WTC11 (cell line): Measurements from ENCODE around the gene ZNF804A. TPM values are rescaled to one million over a fixed set of nuclear protein-coding genes. Genes with fewer than 3 reads are reported as not detected.

Source experiments
- ATAC-seq: fragments of 200-7000 bp; cut with Tn5 transposase; 2 replicates; pipeline ENCODE4 v1.10.0; 2021; ENCODE audit warnings: mild to moderate bottlenecking, moderate library complexity
- CTCF ChIA-PET: fragments of 300-600 bp; sonication (Branson Sonifier 250); formaldehyde crosslinking; loops from one replicate; lab custom pipeline; 2021; ENCODE audit warnings: antibody characterized with exemption; lab: Charles Lee
- POLR2A ChIA-PET: fragments of 350-600 bp; sonication (Branson Sonifier 250); formaldehyde crosslinking; loops from one replicate; lab custom pipeline; 2021; ENCODE audit warnings: antibody characterized with exemption; lab: Charles Lee
- DNase-seq: peaks from one replicate; pipeline ENCODE4 v3.0.0; 2021; ENCODE audit warnings: low spot score
- H3K27ac Mint-ChIP-seq: 2 replicates; pipeline ENCODE4 v1.8.0; 2021; ENCODE audit warnings: mixed read lengths
- H3K27me3 Mint-ChIP-seq: 2 replicates; pipeline ENCODE4 v1.8.0; 2021; ENCODE audit warnings: low read depth, mild to moderate bottlenecking, moderate library complexity, mixed read lengths
- H3K36me3 Mint-ChIP-seq: 2 replicates; pipeline ENCODE4 v1.8.0; 2021; ENCODE audit warnings: mixed read lengths
- H3K4me1 Mint-ChIP-seq: 2 replicates; pipeline ENCODE4 v1.8.0; 2022; ENCODE audit warnings: mixed read lengths
- H3K4me3 Mint-ChIP-seq: 2 replicates; pipeline ENCODE4 v1.8.0; 2021; ENCODE audit warnings: mild to moderate bottlenecking, moderate library complexity, mixed read lengths
- H3K9me3 Mint-ChIP-seq: 2 replicates; pipeline ENCODE4 v1.8.0; 2021; ENCODE audit warnings: mixed read lengths
- FOXJ3 ChIP-seq: sonication (generic); formaldehyde crosslinking; IDR thresholded peaks from 2 replicates; pipeline ENCODE4 v1.9.0; 2021; ENCODE audit warnings: missing genetic modification reagents, mild to moderate bottlenecking, borderline replicate concordance
- GRHL2 ChIP-seq: fragments of 250-450 bp; sonication (Bioruptor Pico); IDR thresholded peaks from 2 replicates; pipeline ENCODE4 v1.8.0; 2022; ENCODE audit warnings: mild to moderate bottlenecking, moderate library complexity; ENCODE audit not compliant: insufficient replicate concordance, severe bottlenecking
- GTF2I ChIP-seq: fragments of 250-450 bp; sonication (Bioruptor Pico); conservative IDR thresholded peaks from 2 replicates; pipeline ENCODE4 v1.4.0; 2021; ENCODE audit warnings: mild to moderate bottlenecking
- MLX ChIP-seq: sonication (generic); formaldehyde crosslinking; IDR thresholded peaks from 2 replicates; pipeline ENCODE4 v1.8.1; 2023; ENCODE audit warnings: mild to moderate bottlenecking, missing genetic modification reagents, moderate library complexity
- NFATC4 ChIP-seq: fragments of 250-450 bp; sonication (Bioruptor Pico); IDR thresholded peaks from 2 replicates; pipeline ENCODE4 v1.9.0; 2021; ENCODE audit warnings: mild to moderate bottlenecking
- NR1H2 ChIP-seq: sonication (generic); formaldehyde crosslinking; IDR thresholded peaks from 2 replicates; pipeline ENCODE4 v1.9.0; 2021; ENCODE audit warnings: mild to moderate bottlenecking, moderate library complexity, missing genetic modification reagents
- NR3C1 ChIP-seq: sonication (generic); formaldehyde crosslinking; conservative IDR thresholded peaks from 2 replicates; pipeline ENCODE4 v1.8.1; 2023; ENCODE audit warnings: low read depth, mild to moderate bottlenecking, missing genetic modification reagents
- TP53 ChIP-seq: sonication (generic); formaldehyde crosslinking; IDR thresholded peaks from 2 replicates; pipeline ENCODE4 v1.8.1; 2023; ENCODE audit warnings: mild to moderate bottlenecking, missing genetic modification reagents
- ZNF121 ChIP-seq: sonication (generic); formaldehyde crosslinking; IDR thresholded peaks from 2 replicates; pipeline ENCODE4 v1.8.0; 2023; ENCODE audit warnings: missing genetic modification reagents
- ZNF281 ChIP-seq: sonication (generic); formaldehyde crosslinking; IDR thresholded peaks from 2 replicates; pipeline ENCODE4 v1.8.0; 2023; ENCODE audit warnings: mild to moderate bottlenecking, missing genetic modification reagents
- total RNA-seq: library from RNA; stranded (reverse); gene quantifications from 3 replicates; pipeline ENCODE4 v1.2.3, GENCODE V29; 2021
- TF ChIP-seq, protein P1 (sequence below): sonication (generic); formaldehyde crosslinking; IDR thresholded peaks from 2 replicates; pipeline ENCODE4 v1.8.0; 2023; ENCODE audit warnings: missing genetic modification reagents, mild to moderate bottlenecking, borderline replicate concordance
- TF ChIP-seq, protein P2 (sequence below): sonication (generic); formaldehyde crosslinking; IDR thresholded peaks from 2 replicates; pipeline ENCODE4 v1.8.0; 2023; ENCODE audit warnings: missing genetic modification reagents
- TF ChIP-seq, protein P3 (sequence below): sonication (generic); formaldehyde crosslinking; IDR thresholded peaks from 2 replicates; pipeline ENCODE4 v1.8.1; 2022; ENCODE audit warnings: low read depth, missing genetic modification reagents, borderline replicate concordance
- TF ChIP-seq, protein P4 (sequence below): fragments of 250-450 bp; sonication (Bioruptor Pico); IDR thresholded peaks from 2 replicates; pipeline ENCODE4 v1.9.0; 2021; ENCODE audit warnings: moderate library complexity, mild to moderate bottlenecking, inconsistent platforms, borderline replicate concordance
- TF ChIP-seq, protein P5 (sequence below): sonication (generic); formaldehyde crosslinking; conservative IDR thresholded peaks from 2 replicates; pipeline ENCODE4 v1.8.1; 2022; ENCODE audit warnings: mild to moderate bottlenecking, missing genetic modification reagents

ZNF804A gene
- total RNA-seq, 1 experiment from 2014 or later = not detected

DNA sequence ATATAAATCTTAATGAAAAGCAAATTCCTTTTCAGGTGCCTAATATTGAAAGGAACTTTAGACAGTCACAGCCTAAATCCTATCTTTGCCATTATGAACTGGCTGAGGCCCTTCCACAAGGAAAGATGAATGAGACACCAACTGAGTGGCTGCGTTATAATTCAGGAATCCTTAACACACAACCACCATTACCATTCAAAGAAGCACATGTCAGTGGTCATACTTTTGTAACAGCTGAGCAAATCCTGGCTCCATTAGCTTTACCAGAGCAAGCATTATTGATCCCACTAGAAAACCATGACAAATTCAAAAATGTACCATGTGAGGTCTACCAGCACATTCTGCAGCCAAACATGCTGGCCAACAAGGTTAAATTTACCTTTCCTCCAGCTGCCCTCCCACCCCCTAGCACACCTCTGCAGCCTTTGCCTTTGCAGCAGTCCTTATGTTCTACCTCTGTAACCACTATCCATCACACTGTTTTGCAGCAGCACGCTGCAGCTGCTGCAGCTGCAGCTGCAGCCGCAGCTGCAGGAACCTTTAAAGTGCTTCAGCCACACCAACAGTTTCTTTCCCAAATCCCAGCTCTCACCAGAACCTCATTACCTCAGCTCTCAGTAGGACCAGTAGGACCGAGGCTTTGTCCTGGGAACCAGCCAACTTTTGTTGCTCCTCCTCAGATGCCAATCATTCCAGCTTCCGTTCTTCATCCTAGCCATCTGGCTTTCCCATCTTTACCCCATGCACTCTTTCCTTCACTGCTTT lies 340.1 kb downstream of the ZNF804A start (continued):
- TF ChIP-seq, protein P1, sequence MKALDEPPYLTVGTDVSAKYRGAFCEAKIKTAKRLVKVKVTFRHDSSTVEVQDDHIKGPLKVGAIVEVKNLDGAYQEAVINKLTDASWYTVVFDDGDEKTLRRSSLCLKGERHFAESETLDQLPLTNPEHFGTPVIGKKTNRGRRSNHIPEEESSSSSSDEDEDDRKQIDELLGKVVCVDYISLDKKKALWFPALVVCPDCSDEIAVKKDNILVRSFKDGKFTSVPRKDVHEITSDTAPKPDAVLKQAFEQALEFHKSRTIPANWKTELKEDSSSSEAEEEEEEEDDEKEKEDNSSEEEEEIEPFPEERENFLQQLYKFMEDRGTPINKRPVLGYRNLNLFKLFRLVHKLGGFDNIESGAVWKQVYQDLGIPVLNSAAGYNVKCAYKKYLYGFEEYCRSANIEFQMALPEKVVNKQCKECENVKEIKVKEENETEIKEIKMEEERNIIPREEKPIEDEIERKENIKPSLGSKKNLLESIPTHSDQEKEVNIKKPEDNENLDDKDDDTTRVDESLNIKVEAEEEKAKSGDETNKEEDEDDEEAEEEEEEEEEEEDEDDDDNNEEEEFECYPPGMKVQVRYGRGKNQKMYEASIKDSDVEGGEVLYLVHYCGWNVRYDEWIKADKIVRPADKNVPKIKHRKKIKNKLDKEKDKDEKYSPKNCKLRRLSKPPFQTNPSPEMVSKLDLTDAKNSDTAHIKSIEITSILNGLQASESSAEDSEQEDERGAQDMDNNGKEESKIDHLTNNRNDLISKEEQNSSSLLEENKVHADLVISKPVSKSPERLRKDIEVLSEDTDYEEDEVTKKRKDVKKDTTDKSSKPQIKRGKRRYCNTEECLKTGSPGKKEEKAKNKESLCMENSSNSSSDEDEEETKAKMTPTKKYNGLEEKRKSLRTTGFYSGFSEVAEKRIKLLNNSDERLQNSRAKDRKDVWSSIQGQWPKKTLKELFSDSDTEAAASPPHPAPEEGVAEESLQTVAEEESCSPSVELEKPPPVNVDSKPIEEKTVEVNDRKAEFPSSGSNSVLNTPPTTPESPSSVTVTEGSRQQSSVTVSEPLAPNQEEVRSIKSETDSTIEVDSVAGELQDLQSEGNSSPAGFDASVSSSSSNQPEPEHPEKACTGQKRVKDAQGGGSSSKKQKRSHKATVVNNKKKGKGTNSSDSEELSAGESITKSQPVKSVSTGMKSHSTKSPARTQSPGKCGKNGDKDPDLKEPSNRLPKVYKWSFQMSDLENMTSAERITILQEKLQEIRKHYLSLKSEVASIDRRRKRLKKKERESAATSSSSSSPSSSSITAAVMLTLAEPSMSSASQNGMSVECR (CRISPR knock-in tag) = no peak
- TF ChIP-seq, protein P2, sequence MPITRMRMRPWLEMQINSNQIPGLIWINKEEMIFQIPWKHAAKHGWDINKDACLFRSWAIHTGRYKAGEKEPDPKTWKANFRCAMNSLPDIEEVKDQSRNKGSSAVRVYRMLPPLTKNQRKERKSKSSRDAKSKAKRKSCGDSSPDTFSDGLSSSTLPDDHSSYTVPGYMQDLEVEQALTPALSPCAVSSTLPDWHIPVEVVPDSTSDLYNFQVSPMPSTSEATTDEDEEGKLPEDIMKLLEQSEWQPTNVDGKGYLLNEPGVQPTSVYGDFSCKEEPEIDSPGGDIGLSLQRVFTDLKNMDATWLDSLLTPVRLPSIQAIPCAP = no peak
- TF ChIP-seq NFATC4 (CRISPR knock-in tag) = no peak

- Mint-ChIP-seq H3K27ac (peak overlapping the region; percentile 87), H3K9me3 (no peaks in the 10 kb centered on the region), H3K27me3 (no peaks in the 10 kb centered on the region), H3K4me1 (peaks cover 8% of the 10 kb centered on the region), H3K36me3 (no peaks in the 10 kb centered on the region), H3K4me3 (no peak overlapping the region)
- ChIA-PET CTCF (no interaction called here), POLR2A (no interaction called here)
- DNase-seq (no peak), ATAC-seq (peak; percentile 98)
- TF ChIP-seq GTF2I (CRISPR knock-in tag) (no peak), FOXJ3 (CRISPR knock-in tag) (no peak), NR1H2 (CRISPR knock-in tag) (no peak), MLX (CRISPR knock-in tag) (no peak), TP53 (CRISPR knock-in tag) (no peak), NR3C1 (CRISPR knock-in tag) (no peak), ZNF121 (no peak), ZNF281 (CRISPR knock-in tag) (no peak), GRHL2 (no peak)
- TF ChIP-seq, protein P3, sequence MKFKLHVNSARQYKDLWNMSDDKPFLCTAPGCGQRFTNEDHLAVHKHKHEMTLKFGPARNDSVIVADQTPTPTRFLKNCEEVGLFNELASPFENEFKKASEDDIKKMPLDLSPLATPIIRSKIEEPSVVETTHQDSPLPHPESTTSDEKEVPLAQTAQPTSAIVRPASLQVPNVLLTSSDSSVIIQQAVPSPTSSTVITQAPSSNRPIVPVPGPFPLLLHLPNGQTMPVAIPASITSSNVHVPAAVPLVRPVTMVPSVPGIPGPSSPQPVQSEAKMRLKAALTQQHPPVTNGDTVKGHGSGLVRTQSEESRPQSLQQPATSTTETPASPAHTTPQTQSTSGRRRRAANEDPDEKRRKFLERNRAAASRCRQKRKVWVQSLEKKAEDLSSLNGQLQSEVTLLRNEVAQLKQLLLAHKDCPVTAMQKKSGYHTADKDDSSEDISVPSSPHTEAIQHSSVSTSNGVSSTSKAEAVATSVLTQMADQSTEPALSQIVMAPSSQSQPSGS (CRISPR knock-in tag) = no peak
- TF ChIP-seq, protein P4, sequence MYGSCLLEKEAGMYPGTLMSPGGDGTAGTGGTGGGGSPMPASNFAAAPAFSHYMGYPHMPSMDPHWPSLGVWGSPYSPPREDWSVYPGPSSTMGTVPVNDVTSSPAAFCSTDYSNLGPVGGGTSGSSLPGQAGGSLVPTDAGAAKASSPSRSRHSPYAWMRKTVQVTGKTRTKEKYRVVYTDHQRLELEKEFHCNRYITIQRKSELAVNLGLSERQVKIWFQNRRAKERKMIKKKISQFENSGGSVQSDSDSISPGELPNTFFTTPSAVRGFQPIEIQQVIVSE (CRISPR knock-in tag) = no peak
- TF ChIP-seq, protein P5, sequence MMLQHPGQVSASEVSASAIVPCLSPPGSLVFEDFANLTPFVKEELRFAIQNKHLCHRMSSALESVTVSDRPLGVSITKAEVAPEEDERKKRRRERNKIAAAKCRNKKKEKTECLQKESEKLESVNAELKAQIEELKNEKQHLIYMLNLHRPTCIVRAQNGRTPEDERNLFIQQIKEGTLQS (CRISPR knock-in tag) = no peak
These were observed 347.0 kb downstream of the ZNF804A start for GRCh38 chr2:184945326-184945725.
